GM18519 (cell line): ENCODE data around the gene SGCA.

ENCODE experiments used
- ATAC-seq: cut with Tn5 transposase; IDR thresholded peaks from one replicate; pipeline ENCODE4 v1.9.1; 2021; ENCODE audit warnings: mild to moderate bottlenecking, moderate library complexity; ENCODE audit not compliant: unreplicated experiment, low FRiP score

The SGCA gene

GRCh38 chr17:50148226-50149090 is 17.3 kb upstream of the SGCA start:
- ATAC-seq = no peak

- no peak for ATAC-seq
Observed at GRCh38 chr17:50149091-50149416, 16.8 kb upstream of the SGCA start.

GRCh38 chr17:50149417-50150353 is 16.1 kb upstream of the SGCA start:
- no peak for ATAC-seq

- no peak for ATAC-seq
Observed at GRCh38 chr17:50150354-50151040, 15.3 kb upstream of the SGCA start, which contains the start of gene PPP1R9B. PPP1R9B (minus strand) TSS chr17:50150677; CDS start chr17:50150513, 164 bp downstream.

- ATAC-seq = no peak
Observed at GRCh38 chr17:50151041-50151936, 14.5 kb upstream of the SGCA start.

GRCh38 chr17:50151937-50152547 is 13.8 kb upstream of the SGCA start:
- ATAC-seq = no peak

GRCh38 chr17:50152736-50153135 is 13.1 kb upstream of the SGCA start:
- ATAC-seq = no peak

- no peak for ATAC-seq
Observed at GRCh38 chr17:50153650-50154575, 11.9 kb upstream of the SGCA start.

GRCh38 chr17:50154604-50155003 is 11.2 kb upstream of the SGCA start:
- no peak for ATAC-seq

GRCh38 chr17:50155115-50155819 is 10.5 kb upstream of the SGCA start:
- no peak for ATAC-seq

GRCh38 chr17:50157891-50158290 is 7.9 kb upstream of the SGCA start:
- ATAC-seq = no peak

- peak; percentile 70 for ATAC-seq
Observed at GRCh38 chr17:50161023-50161910, 4.5 kb upstream of the SGCA start.

GRCh38 chr17:50161911-50162288 is 3.9 kb upstream of the SGCA start:
- no peak for ATAC-seq

GRCh38 chr17:50162466-50163254 is 3.1 kb upstream of the SGCA start:
- ATAC-seq = no peak

- ATAC-seq = no peak
Observed at GRCh38 chr17:50163843-50164696, 1.7 kb upstream of the SGCA start.
